Erythroblast (primary cell): Measurements from ENCODE around the gene MEF2C.

ENCODE experiments used
- GATA1 ChIP-seq: IDR thresholded peaks from 2 replicates; pipeline ENCODE4 v1.6.1; 2011; ENCODE audit warnings: low read depth, mild to moderate bottlenecking, control low read depth, low read length, moderate library complexity
- POLR2A ChIP-seq: IDR thresholded peaks from 2 replicates; pipeline ENCODE4 v1.6.1; 2011; ENCODE audit warnings: mild to moderate bottlenecking, low read length

DNA sequence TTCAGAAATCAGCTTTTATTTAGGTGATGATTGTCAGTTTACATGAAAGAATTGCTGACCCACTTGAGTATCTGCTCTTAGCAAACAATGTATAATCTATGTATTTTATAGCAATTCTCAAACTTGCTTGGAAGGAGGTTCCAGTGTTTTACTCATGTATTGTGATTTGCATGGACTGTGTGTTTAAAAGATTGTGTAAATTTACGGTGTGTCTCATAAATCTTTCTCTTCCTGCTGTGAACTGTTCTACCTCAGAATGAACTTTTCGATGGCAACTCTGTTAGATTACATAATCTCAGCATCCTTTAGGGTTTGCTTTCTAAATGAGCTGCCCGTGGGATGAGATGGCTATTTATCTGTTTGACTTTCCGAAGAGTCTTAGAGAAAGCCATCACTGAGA is 122.5 kb downstream of the MEF2C start:
- TF ChIP-seq GATA1 (no peak), POLR2A (no peak)
